ENCODE data around the gene LAMA5. TPM values are rescaled to one million over a fixed set of nuclear protein-coding genes. Genes with fewer than 3 reads are reported as not detected.

LAMA5 gene
- polyA plus RNA-seq, 1 donor (not counting 4 experiments of a cell fraction or from before 2014, with no cell fraction given): 8.7 TPM

DNA sequence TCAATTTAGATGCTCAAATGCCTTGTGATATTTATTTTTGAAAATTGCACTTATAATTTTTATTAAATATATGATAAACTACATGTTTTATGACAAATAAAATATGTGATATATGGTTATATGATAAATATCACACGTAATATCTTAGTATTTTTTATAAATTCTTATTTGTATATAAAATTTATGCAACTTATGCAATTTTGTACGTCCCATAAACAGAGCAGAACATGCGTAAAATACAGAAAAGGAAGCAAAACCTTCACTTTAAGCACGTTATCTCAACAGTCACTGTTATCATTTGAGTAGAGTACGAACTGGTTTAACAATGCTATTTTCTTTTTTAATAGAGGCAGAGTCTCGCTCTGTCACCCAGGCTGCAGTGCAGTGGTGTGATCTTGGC is 80.0 kb downstream of the LAMA5 start:
- H4K20me1 ChIP-seq (ENCODE audit: control insufficient read depth, extremely low read depth, insufficient read depth, low read length): peaks cover 1% of the 10 kb centered on the region
- H3K9me3 ChIP-seq (ENCODE audit: control insufficient read depth, low read depth, low read length): no peaks in the 10 kb centered on the region
- no peak overlapping the region for H3K4me3 ChIP-seq (ENCODE audit: control insufficient read depth in 2 of 3, extremely low read depth in 1 of 3, insufficient read depth in 2 of 3, low read depth in 1 of 3, low read length in 3 of 3)
- FAIRE-seq: no peak
- no peaks in the 10 kb centered on the region for H3K27me3 ChIP-seq (ENCODE audit: control insufficient read depth, extremely low read depth, insufficient read depth, low read length)
- H3K79me2 ChIP-seq (ENCODE audit: control insufficient read depth, insufficient read depth, low read length): no peaks in the 10 kb centered on the region
- H3K9me1 ChIP-seq (ENCODE audit: control insufficient read depth, extremely low read depth, insufficient read depth, low read length): no peaks in the 10 kb centered on the region
- no peaks in the 10 kb centered on the region for H3K4me1 ChIP-seq (ENCODE audit: control insufficient read depth, extremely low read depth, insufficient read depth, low read length)
- dilution Hi-C loops (cut with MboI; ENCODE audit: extremely low pct_ligation_motif_present, low sequenced_read_pairs): no loop called here
- peaks cover 25 to 26% of the 10 kb centered on the region in 2 experiments for H3K36me3 ChIP-seq (ENCODE audit: control insufficient read depth in 2 of 2, extremely low read depth in 1 of 2, insufficient read depth in 2 of 2, low read length in 2 of 2)
- no peak overlapping the region for H3K9ac ChIP-seq (ENCODE audit: control insufficient read depth, extremely low read depth, insufficient read depth, low read length)
- TF ChIP-seq EZH2 (IDR thresholded peaks at IDR 0.05; ENCODE audit: low read length): no peak
- TF ChIP-seq CTCF (optimal IDR thresholded peaks at IDR 0.05 in 1 of 3, IDR thresholded peaks at IDR 0.05 in 1 of 3, conservative IDR thresholded peaks at IDR 0.05 in 1 of 3; ENCODE audit: extremely low read depth in 1 of 3, insufficient read depth in 2 of 3, low read length in 3 of 3): no peak
- no peak for DNase-seq (ENCODE audit: low read depth, low spot score)
- no peak overlapping the region for H3K27ac ChIP-seq (ENCODE audit: control insufficient read depth, insufficient read depth, low read length)
- H2AFZ ChIP-seq (ENCODE audit: control insufficient read depth, low read length): no peak overlapping the region
- H3K4me2 ChIP-seq (ENCODE audit: control insufficient read depth, extremely low read depth, insufficient read depth, low read depth, low read length): no peak overlapping the region

GRCh38 chr20:62286493-62287064 is 80.5 kb downstream of the LAMA5 start:
- TF ChIP-seq CTCF (optimal IDR thresholded peaks at IDR 0.05 in 1 of 3, IDR thresholded peaks at IDR 0.05 in 1 of 3, conservative IDR thresholded peaks at IDR 0.05 in 1 of 3; ENCODE audit: extremely low read depth in 1 of 3, insufficient read depth in 2 of 3, low read length in 3 of 3) (no peak), EZH2 (IDR thresholded peaks at IDR 0.05; ENCODE audit: low read length) (no peak)
- H3K27me3 ChIP-seq (ENCODE audit: control insufficient read depth, extremely low read depth, insufficient read depth, low read length): no peaks in the 10 kb centered on the region
- dilution Hi-C loops (cut with MboI; ENCODE audit: extremely low pct_ligation_motif_present, low sequenced_read_pairs): no loop called here
- DNase-seq (ENCODE audit: low read depth, low spot score) (no peak), FAIRE-seq (no peak)
- H3K4me2 ChIP-seq (ENCODE audit: control insufficient read depth, extremely low read depth, insufficient read depth, low read depth, low read length): no peak overlapping the region
- H3K9ac ChIP-seq (ENCODE audit: control insufficient read depth, extremely low read depth, insufficient read depth, low read length): no peak overlapping the region
- no peaks in the 10 kb centered on the region for H3K9me1 ChIP-seq (ENCODE audit: control insufficient read depth, extremely low read depth, insufficient read depth, low read length)
- no peaks in the 10 kb centered on the region for H3K9me3 ChIP-seq (ENCODE audit: control insufficient read depth, low read depth, low read length)
- no peak overlapping the region for H3K27ac ChIP-seq (ENCODE audit: control insufficient read depth, insufficient read depth, low read length)
- no peaks in the 10 kb centered on the region for H4K20me1 ChIP-seq (ENCODE audit: control insufficient read depth, extremely low read depth, insufficient read depth, low read length)
- H3K4me3 ChIP-seq (ENCODE audit: control insufficient read depth in 2 of 3, extremely low read depth in 1 of 3, insufficient read depth in 2 of 3, low read depth in 1 of 3, low read length in 3 of 3): no peak overlapping the region
- H3K4me1 ChIP-seq (ENCODE audit: control insufficient read depth, extremely low read depth, insufficient read depth, low read length): no peaks in the 10 kb centered on the region
- peaks cover 23 to 30% of the 10 kb centered on the region in 2 experiments for H3K36me3 ChIP-seq (ENCODE audit: control insufficient read depth in 2 of 2, extremely low read depth in 1 of 2, insufficient read depth in 2 of 2, low read length in 2 of 2)
- H2AFZ ChIP-seq (ENCODE audit: control insufficient read depth, low read length): no peak overlapping the region
- H3K79me2 ChIP-seq (ENCODE audit: control insufficient read depth, insufficient read depth, low read length): no peaks in the 10 kb centered on the region

Data from keratinocyte (primary cell).